Ishikawa (cell line): ENCODE measurements around the gene GLI3.

ENCODE experiments used
- CEBPB ChIP-seq: IDR thresholded peaks from 2 replicates; pipeline ENCODE4 v1.6.1; 2012
- CREB1 ChIP-seq: IDR thresholded peaks from 2 replicates; pipeline ENCODE4 v1.6.1; 2012; ENCODE audit warnings: low read depth
- EGR1 ChIP-seq: IDR thresholded peaks from 2 replicates; pipeline ENCODE4 v1.6.1; 2012
- EP300 ChIP-seq: IDR thresholded peaks from 2 replicates; pipeline ENCODE4 v1.6.1; 2012; ENCODE audit warnings: borderline replicate concordance
- FOXM1 ChIP-seq: IDR thresholded peaks from 2 replicates; pipeline ENCODE4 v1.6.1; 2012; ENCODE audit warnings: low read depth, borderline replicate concordance
- MAX ChIP-seq: IDR thresholded peaks from 2 replicates; pipeline ENCODE4 v1.6.1; 2012
- NFIC ChIP-seq: IDR thresholded peaks from 2 replicates; pipeline ENCODE4 v1.6.1; 2012
- RAD21 ChIP-seq: IDR thresholded peaks from 2 replicates; pipeline ENCODE4 v1.6.1; 2012; ENCODE audit warnings: low read depth
- REST ChIP-seq: IDR thresholded peaks from 2 replicates; pipeline ENCODE4 v1.6.1; 2012; ENCODE audit warnings: low read depth, mild to moderate bottlenecking
- TAF1 ChIP-seq: IDR thresholded peaks from 2 replicates; pipeline ENCODE4 v1.6.1; 2012; ENCODE audit warnings: low read depth, mild to moderate bottlenecking
- TCF12 ChIP-seq: IDR thresholded peaks from 2 replicates; pipeline ENCODE4 v1.6.1; 2012; ENCODE audit warnings: low read depth
- TEAD4 ChIP-seq: IDR thresholded peaks from 2 replicates; pipeline ENCODE4 v1.6.1; 2012
- USF1 ChIP-seq: IDR thresholded peaks from 2 replicates; pipeline ENCODE4 v1.6.1; 2012
- YY1 ChIP-seq: IDR thresholded peaks from 2 replicates; pipeline ENCODE4 v1.6.1; 2012; ENCODE audit warnings: low read depth
- ZBTB7A ChIP-seq: IDR thresholded peaks from 2 replicates; pipeline ENCODE4 v1.6.1; 2012; ENCODE audit warnings: low read depth

Gene GLI3

GRCh38 chr7:42231043-42231787 is 5.8 kb downstream of the GLI3 start:
- TF ChIP-seq MAX (no peak), EP300 (no peak), YY1 (no peak), RAD21 (no peak)

GRCh38 chr7:42227936-42228591 is 8.9 kb downstream of the GLI3 start:
- no peak for TF ChIP-seq TCF12
- TF ChIP-seq EGR1 = no peak
- no peak for TF ChIP-seq TEAD4
- no peak for TF ChIP-seq RAD21
- no peak for TF ChIP-seq FOXM1
- TF ChIP-seq REST = no peak
- no peak for TF ChIP-seq EP300
- TF ChIP-seq YY1 = no peak
- no peak for TF ChIP-seq MAX
- no peak for TF ChIP-seq NFIC
- TF ChIP-seq TAF1 = no peak
- no peak for TF ChIP-seq USF1
- no peak for TF ChIP-seq CEBPB
- TF ChIP-seq ZBTB7A = no peak
- no peak for TF ChIP-seq CREB1

- TF ChIP-seq EP300 (no peak), FOXM1 (no peak), NFIC (no peak), YY1 (no peak), ZBTB7A (no peak), TEAD4 (no peak), REST (no peak), CREB1 (no peak), TCF12 (no peak), USF1 (no peak), TAF1 (no peak), RAD21 (no peak), MAX (no peak), EGR1 (no peak), CEBPB (no peak)
These were observed 9.5 kb downstream of the GLI3 start for GRCh38 chr7:42227541-42227935.

- TF ChIP-seq USF1 (no peak), REST (no peak), YY1 (no peak), ZBTB7A (no peak), RAD21 (no peak), NFIC (no peak), EP300 (no peak), FOXM1 (no peak), EGR1 (no peak), TEAD4 (no peak), CREB1 (no peak), CEBPB (no peak)
These were observed 10.0 kb downstream of the GLI3 start for GRCh38 chr7:42227021-42227420.
